Astrocyte of the spinal cord (primary cell): ENCODE measurements around the gene ABTB1.

Source experiments
- DNase-seq: peaks from one replicate; pipeline ENCODE4 v3.0.0; 2011; ENCODE audit warnings: low read depth, low spot score
- H3K4me3 ChIP-seq: 2 replicates; pipeline ENCODE4 v1.5.1; 2011; ENCODE audit warnings: low read depth, mild to moderate bottlenecking, low read length, moderate library complexity
- CTCF ChIP-seq: IDR thresholded peaks from 2 replicates; pipeline ENCODE4 v1.5.1; 2012; ENCODE audit warnings: low read depth, mild to moderate bottlenecking, low read length, inconsistent platforms
- in situ Hi-C: cut with HindIII; loops from 2 replicates; pipeline ENCODE4 v1.10.0; 2017; ENCODE audit warnings: low sequenced_read_pairs

ABTB1 gene

GRCh38 chr3:127666676-127667075 is 6.1 kb upstream of the ABTB1 start:
- DNase-seq = no peak
- no peak overlapping the region for H3K4me3 ChIP-seq
- no peak for TF ChIP-seq CTCF
- in situ Hi-C loops = no loop called here

- DNase-seq = no peak
- no peak for TF ChIP-seq CTCF
- no peak overlapping the region for H3K4me3 ChIP-seq
- in situ Hi-C loops = no loop called here
Observed at GRCh38 chr3:127667119-127667681, 5.6 kb upstream of the ABTB1 start.

GRCh38 chr3:127668906-127669305 is 3.8 kb upstream of the ABTB1 start:
- DNase-seq = no peak
- H3K4me3 ChIP-seq = no peak overlapping the region
- TF ChIP-seq CTCF = no peak
- in situ Hi-C loops = no loop called here

- no peak for DNase-seq
- in situ Hi-C loops = no loop called here
Observed at GRCh38 chr3:127669541-127670228, 3.1 kb upstream of the ABTB1 start.

GRCh38 chr3:127670229-127670559 is 2.6 kb upstream of the ABTB1 start:
- in situ Hi-C loops = no loop called here
- TF ChIP-seq CTCF = no peak
- no peak overlapping the region for H3K4me3 ChIP-seq

More at GRCh38 chr3:127669541-127670228, 3.1 kb upstream of the ABTB1 start:
- H3K4me3 ChIP-seq = no peak overlapping the region
- no peak for TF ChIP-seq CTCF

GRCh38 chr3:127670761-127671522 is 1.8 kb upstream of the ABTB1 start:
- TF ChIP-seq CTCF = no peak
- H3K4me3 ChIP-seq = no peak overlapping the region
- in situ Hi-C loops = no loop called here
- no peak for DNase-seq

More at GRCh38 chr3:127670229-127670559, 2.6 kb upstream of the ABTB1 start:
- DNase-seq = no peak
